Measurements from ENCODE around the gene CIAO2A. TPM values are rescaled to one million over a fixed set of nuclear protein-coding genes. Genes with fewer than 3 reads are reported as not detected.

Gene CIAO2A
- total and polyA plus RNA-seq, 2 donors (not counting 3 experiments of a cell fraction or from before 2014, with no cell fraction given) = 37.1 to 55.3 TPM

- POLR2A ChIA-PET = no interaction called here
- no peak for FAIRE-seq
- H3K79me2 ChIP-seq (ENCODE audit: control insufficient read depth, insufficient read depth, low read length) = no peaks in the 10 kb centered on the region
- no TSS peak for BruUV-seq (replicated peaks)
- H3K4me3 ChIP-seq (replicated peaks in 1 of 3; ENCODE audit: insufficient read depth in 1 of 3, low read depth in 1 of 3, low read length in 3 of 3) = no peak overlapping the region
- no peaks in the 10 kb centered on the region for H3K36me3 ChIP-seq (ENCODE audit: control insufficient read depth in 2 of 2, extremely low read depth in 1 of 2, insufficient read depth in 2 of 2, low read length in 2 of 2)
- no peak for TF ChIP-seq JUN (IDR thresholded peaks at IDR 0.05; ENCODE audit: borderline replicate concordance, insufficient read depth, insufficient read length, low read depth)
- TF ChIP-seq GATA2 (IDR thresholded peaks at IDR 0.05; ENCODE audit: insufficient read depth, insufficient read length, low read depth, low read length) = no peak
- TF ChIP-seq POLR2A (IDR thresholded peaks at IDR 0.05; ENCODE audit: low read depth, low read length) = no peak
- no peak for TF ChIP-seq EZH2 (IDR thresholded peaks at IDR 0.05; ENCODE audit: borderline replicate concordance, low read depth, low read length, severe bottlenecking)
- TF ChIP-seq FOS (IDR thresholded peaks at IDR 0.05; ENCODE audit: borderline replicate concordance, insufficient read depth, low read length) = no peak
- no peak for TF ChIP-seq CTCF (IDR thresholded peaks at IDR 0.05; ENCODE audit: extremely low read depth in 1 of 2, insufficient read depth in 1 of 2, low read depth in 1 of 2, low read length in 2 of 2)
- TF ChIP-seq MYC (IDR thresholded peaks at IDR 0.05; ENCODE audit: low read depth, low read length) = no peak
- TF ChIP-seq, protein P1, sequence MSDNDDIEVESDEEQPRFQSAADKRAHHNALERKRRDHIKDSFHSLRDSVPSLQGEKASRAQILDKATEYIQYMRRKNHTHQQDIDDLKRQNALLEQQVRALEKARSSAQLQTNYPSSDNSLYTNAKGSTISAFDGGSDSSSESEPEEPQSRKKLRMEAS (IDR thresholded peaks at IDR 0.05; ENCODE audit: insufficient read depth, insufficient read length) = no peak
- TF ChIP-seq POLR2AphosphoS5 (IDR thresholded peaks at IDR 0.05; ENCODE audit: insufficient read depth, low read depth, low read length) = no peak
- H3K27ac ChIP-seq (ENCODE audit: insufficient read depth, low read depth, low read length) = no peak overlapping the region
- H3K27me3 ChIP-seq (ENCODE audit: control insufficient read depth in 2 of 2, insufficient read depth in 2 of 2, low read length in 2 of 2) = peaks cover 3 to 5% of the 10 kb centered on the region in 2 experiments
- H3K9me1 ChIP-seq (replicated peaks; ENCODE audit: control insufficient read depth, extremely low read depth, insufficient read depth, low read length) = no peaks in the 10 kb centered on the region
- no peaks in the 10 kb centered on the region for H4K20me1 ChIP-seq (replicated peaks; ENCODE audit: control insufficient read depth, extremely low read depth, insufficient read depth, low read length)
- dilution Hi-C loops (cut with MboI; ENCODE audit: extremely low pct_ligation_motif_present, low sequenced_read_pairs) (no loop called here), intact Hi-C loops (cut with micrococcal nuclease) (no loop called here)
- H3K9me3 ChIP-seq (replicated peaks; ENCODE audit: control insufficient read depth, insufficient read depth, low read length) = no peaks in the 10 kb centered on the region
- H3K4me1 ChIP-seq (ENCODE audit: control insufficient read depth, extremely low read depth, insufficient read depth, low read length) = peaks cover under 1% of the 10 kb centered on the region
- H2AFZ ChIP-seq (ENCODE audit: low read depth, low read length) = no peak overlapping the region
- H3K4me2 ChIP-seq (ENCODE audit: insufficient read depth, low read length) = no peak overlapping the region
- H3K9ac ChIP-seq (replicated peaks; ENCODE audit: extremely low read depth, insufficient read depth, low read length) = no peak overlapping the region
- CTCF ChIA-PET = interaction anchor here (1.4 to 1.6 kb wide), 2 partner anchors 16 to 299 kb away, joined by 3 to 6 read pairs; no protein-coding TSS in a partner anchor
- no peak for DNase-seq (ENCODE audit: low read depth, low spot score)
These were observed 42.0 kb downstream of the CIAO2A start for GRCh38 chr15:64051407-64052259.
